ENCODE measurements around the gene KRT33A. TPM values are rescaled to one million over a fixed set of nuclear protein-coding genes. Genes with fewer than 3 reads are reported as not detected.
"Not testable (repeated sequence)": the region's sequence is repeated elsewhere in the genome, so short reads cannot be mapped to it uniquely, and the experiment has no call there.

Gene KRT33A
- total and polyA plus RNA-seq, 12 donors, result not detected

DNA sequence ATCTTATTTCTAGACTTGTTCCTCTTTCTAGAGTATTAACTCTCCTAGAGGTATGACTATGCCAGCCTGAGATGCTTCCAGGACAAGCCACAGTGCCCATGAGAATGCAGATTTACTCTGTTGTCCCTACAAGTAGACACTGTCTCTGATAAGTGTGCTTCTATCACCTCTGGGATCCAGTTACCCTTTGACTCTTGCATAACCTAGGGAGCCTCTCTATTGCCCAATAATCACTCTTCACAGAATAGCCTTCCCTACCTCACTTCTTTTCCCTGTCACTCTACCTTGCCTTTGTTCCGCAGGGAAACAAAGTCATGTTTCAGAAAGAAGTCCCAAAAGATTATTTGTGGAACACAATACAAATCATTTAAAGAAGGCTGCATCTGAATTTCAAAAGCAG, 33.1 kb upstream of the KRT33A start:
- Histone ChIP-seq H3K4me1 (no peaks in the 10 kb centered on the region), H3K4me3 (no peak overlapping the region), H3K27me3 (peaks cover 0 to 18% (median 9%) of the 10 kb centered on the region in 7 donors), H3K9me3 (peaks cover 0 to 26% (median 14%) of the 10 kb centered on the region in 11 donors), H3K27ac (no peak overlapping the region), H3K36me3 (no peaks in the 10 kb centered on the region)
- no peak for DNase-seq
- intact Hi-C loops (cut with DNase I), result no loop called here
- no peak for ATAC-seq
- TF ChIP-seq, protein P1, sequence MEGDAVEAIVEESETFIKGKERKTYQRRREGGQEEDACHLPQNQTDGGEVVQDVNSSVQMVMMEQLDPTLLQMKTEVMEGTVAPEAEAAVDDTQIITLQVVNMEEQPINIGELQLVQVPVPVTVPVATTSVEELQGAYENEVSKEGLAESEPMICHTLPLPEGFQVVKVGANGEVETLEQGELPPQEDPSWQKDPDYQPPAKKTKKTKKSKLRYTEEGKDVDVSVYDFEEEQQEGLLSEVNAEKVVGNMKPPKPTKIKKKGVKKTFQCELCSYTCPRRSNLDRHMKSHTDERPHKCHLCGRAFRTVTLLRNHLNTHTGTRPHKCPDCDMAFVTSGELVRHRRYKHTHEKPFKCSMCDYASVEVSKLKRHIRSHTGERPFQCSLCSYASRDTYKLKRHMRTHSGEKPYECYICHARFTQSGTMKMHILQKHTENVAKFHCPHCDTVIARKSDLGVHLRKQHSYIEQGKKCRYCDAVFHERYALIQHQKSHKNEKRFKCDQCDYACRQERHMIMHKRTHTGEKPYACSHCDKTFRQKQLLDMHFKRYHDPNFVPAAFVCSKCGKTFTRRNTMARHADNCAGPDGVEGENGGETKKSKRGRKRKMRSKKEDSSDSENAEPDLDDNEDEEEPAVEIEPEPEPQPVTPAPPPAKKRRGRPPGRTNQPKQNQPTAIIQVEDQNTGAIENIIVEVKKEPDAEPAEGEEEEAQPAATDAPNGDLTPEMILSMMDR (IDR thresholded peaks at IDR 0.05), result no peak
- WGBS, 2 donors, result 88 to 99% methylated on average over 1 of the region's 1 CpG

DNA sequence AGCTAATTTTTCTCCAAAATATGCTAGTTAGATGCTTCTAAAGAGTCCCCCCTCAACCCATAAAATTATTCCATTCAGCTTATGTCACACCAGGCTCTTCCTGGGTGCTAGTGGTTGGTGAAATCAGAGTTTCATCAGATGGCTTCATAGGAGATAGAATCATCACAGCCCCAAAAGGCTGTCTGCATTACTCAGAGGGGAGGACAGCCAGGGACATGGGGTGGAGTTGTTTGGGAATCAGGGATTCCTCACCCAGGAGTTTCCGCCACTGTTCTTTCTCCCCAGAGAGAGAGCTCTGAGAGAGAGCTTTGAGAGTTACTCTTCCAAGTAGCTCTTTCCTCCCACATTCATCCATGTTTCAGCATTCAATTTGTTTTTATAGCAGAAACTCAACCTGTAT, 31.8 kb upstream of the KRT33A start:
- no peak for ATAC-seq
- WGBS, 2 donors, result 81 to 93% methylated on average over 1 of the region's 1 CpG

DNA sequence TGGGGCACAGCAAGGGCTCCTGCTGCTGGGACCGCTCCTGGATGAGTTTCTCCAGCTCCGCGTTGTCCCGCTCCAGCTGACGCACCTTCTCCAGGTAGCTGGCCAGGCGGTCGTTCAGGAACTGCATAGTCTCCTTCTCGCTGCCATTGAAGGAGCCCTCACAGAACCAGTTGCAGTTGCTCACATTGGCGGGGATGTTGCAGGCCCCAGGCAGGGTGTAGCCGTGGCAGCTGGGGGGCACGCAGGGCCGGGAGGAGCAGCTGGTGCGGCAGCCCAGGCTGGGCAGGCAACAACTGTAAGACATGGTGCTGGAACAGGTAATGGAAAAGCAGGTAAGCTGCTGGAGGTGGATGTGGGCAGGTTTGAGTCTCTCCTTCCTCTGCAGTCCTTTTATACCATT, 31.3 kb upstream of the KRT33A start, which contains the start of gene KRT34:
TSS of gene KRT34 (minus strand) at position 364 of the 400 bp plus-strand sequence. CDS start at position 304, 60 bp downstream.
- intact Hi-C loops (cut with DNase I); H3K4me3 ChIP-seq; ATAC-seq; H3K36me3 ChIP-seq; DNase-seq; H3K27ac ChIP-seq; H3K4me1 ChIP-seq: not testable (repeated sequence)
- 87 to 93% methylated on average over 12 to 13 of the region's 13 CpGs for WGBS, 2 donors
- Histone ChIP-seq H3K27me3 (peaks cover 0 to 18% (median 7%) of the 10 kb centered on the region in 7 donors), H3K9me3 (peaks cover 0 to 18% (median 12%) of the 10 kb centered on the region in 11 donors)

More for the DNA sequence above, 31.8 kb upstream of the KRT33A start:
- Histone ChIP-seq H3K9me3 (peaks cover 0 to 22% (median 14%) of the 10 kb centered on the region in 11 donors), H3K4me1 (peaks cover 0 to 3% (median 0%) of the 10 kb centered on the region in 9 donors), H3K27ac (no peak overlapping the region), H3K4me3 (no peak overlapping the region), H3K36me3 (no peaks in the 10 kb centered on the region), H3K27me3 (peaks cover 0 to 18% (median 7%) of the 10 kb centered on the region in 7 donors)
- intact Hi-C loops (cut with DNase I), result no loop called here
- TF ChIP-seq, protein P1 (IDR thresholded peaks at IDR 0.05), result no peak
- no peak for DNase-seq

DNA sequence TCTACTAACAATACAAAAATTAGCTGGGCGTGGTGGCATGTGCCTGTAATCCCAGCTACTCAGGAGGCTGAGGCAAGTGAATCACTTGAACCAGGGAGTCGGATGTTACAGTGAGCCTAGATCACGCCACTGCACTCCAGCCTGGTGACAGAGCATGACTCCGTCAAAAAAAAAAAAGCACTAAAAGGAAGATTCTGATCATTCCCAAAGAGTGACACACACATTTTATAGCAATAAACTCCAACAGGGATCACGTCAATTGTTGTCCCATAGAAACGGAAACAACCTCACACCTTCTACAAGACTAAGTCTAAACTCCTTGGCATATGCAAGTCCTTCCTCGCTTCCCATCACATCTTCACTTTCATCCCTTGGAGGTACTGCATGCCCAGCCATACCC, 29.5 kb upstream of the KRT33A start:
- intact Hi-C loops (cut with DNase I); ATAC-seq; H3K36me3 ChIP-seq; H3K9me3 ChIP-seq; H3K27ac ChIP-seq; DNase-seq; H3K4me3 ChIP-seq; H3K4me1 ChIP-seq: not testable (repeated sequence)
- 87 to 90% methylated on average over 7 of the region's 7 CpGs for WGBS, 2 donors
- peaks cover 0 to 18% (median 7%) of the 10 kb centered on the region in 7 donors for H3K27me3 ChIP-seq

DNA sequence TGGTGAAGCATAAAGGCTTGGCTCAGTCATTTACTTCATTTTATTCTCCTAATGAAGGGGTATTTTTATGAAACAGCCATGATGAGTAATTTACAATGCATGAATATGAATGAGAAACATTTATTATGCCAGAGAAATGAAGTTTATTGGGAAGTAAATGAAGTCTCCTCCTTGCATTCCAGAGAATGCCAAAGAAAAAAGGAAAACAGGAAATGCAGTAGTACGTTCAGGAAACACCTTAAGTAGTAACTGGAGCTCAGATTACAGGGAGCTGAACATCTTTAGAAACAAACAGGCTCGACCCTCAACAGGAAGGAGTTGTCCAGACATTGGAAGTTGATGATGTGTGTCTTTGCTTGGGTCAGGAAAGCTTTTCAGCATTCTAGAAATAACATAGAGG, 26.9 kb upstream of the KRT33A start:
- Histone ChIP-seq H3K36me3 (no peaks in the 10 kb centered on the region), H3K9me3 (peaks cover 0 to 3% (median 0%) of the 10 kb centered on the region in 11 donors), H3K27me3 (peaks cover 0 to 18% (median 7%) of the 10 kb centered on the region in 7 donors), H3K27ac (no peak overlapping the region), H3K4me3 (no peak overlapping the region), H3K4me1 (peaks cover 0 to 5% (median 0%) of the 10 kb centered on the region in 9 donors)
- ATAC-seq (no peak), DNase-seq (no peak)
- TF ChIP-seq, protein P1 (IDR thresholded peaks at IDR 0.05), result no peak
- 22 to 24% methylated on average over 2 of the region's 2 CpGs for WGBS, 2 donors
- intact Hi-C loops (cut with DNase I), result no loop called here
